GM19452 (cell line): ENCODE data around the gene MYO6.
"Not testable (repeated sequence)": the region's sequence is repeated elsewhere in the genome, so short reads cannot be mapped to it uniquely, and the experiment has no call there.

Source experiments
- ATAC-seq: cut with Tn5 transposase; IDR thresholded peaks from one replicate; pipeline ENCODE4 v1.9.1; 2021; ENCODE audit not compliant: unreplicated experiment

Gene MYO6

GRCh38 chr6:75880305-75880704 lies 131.3 kb downstream of the MYO6 start:
- no peak for ATAC-seq

- ATAC-seq, result no peak
Observed at GRCh38 chr6:75882734-75883133, 133.7 kb downstream of the MYO6 start.

- no peak for ATAC-seq
Observed at GRCh38 chr6:75884822-75885221, 135.8 kb downstream of the MYO6 start.

GRCh38 chr6:75892384-75892783 lies 143.3 kb downstream of the MYO6 start:
- no peak for ATAC-seq

- ATAC-seq, result peak; percentile 62
Observed at GRCh38 chr6:75893058-75893775, 144.2 kb downstream of the MYO6 start.

- no peak for ATAC-seq
Observed at GRCh38 chr6:75893776-75894152, 144.7 kb downstream of the MYO6 start.

- ATAC-seq, result no peak
Observed at GRCh38 chr6:75896526-75896925, 147.5 kb downstream of the MYO6 start.

GRCh38 chr6:75900216-75900615 lies 151.2 kb downstream of the MYO6 start:
- ATAC-seq, result not testable (repeated sequence)

- ATAC-seq, result not testable (repeated sequence)
Observed at GRCh38 chr6:75905129-75905528, 156.1 kb downstream of the MYO6 start.

- no peak for ATAC-seq
Observed at GRCh38 chr6:75906871-75907270, 157.8 kb downstream of the MYO6 start.

- ATAC-seq, result no peak
Observed at GRCh38 chr6:75907444-75907843, 158.4 kb downstream of the MYO6 start.

- ATAC-seq, result no peak
Observed at GRCh38 chr6:75913040-75913439, 164.0 kb downstream of the MYO6 start.

GRCh38 chr6:75922226-75922625 lies 173.2 kb downstream of the MYO6 start:
- no peak for ATAC-seq

- ATAC-seq, result no peak
Observed at GRCh38 chr6:75926293-75927168, 177.5 kb downstream of the MYO6 start.

GRCh38 chr6:75931011-75931680 lies 182.1 kb downstream of the MYO6 start:
- ATAC-seq, result no peak

- no peak for ATAC-seq
Observed at GRCh38 chr6:75932067-75932466, 183.0 kb downstream of the MYO6 start.

- ATAC-seq, result no peak
Observed at GRCh38 chr6:75933387-75933975, 184.4 kb downstream of the MYO6 start.

GRCh38 chr6:75934643-75935472 lies 185.8 kb downstream of the MYO6 start:
- ATAC-seq, result peak; percentile 71

GRCh38 chr6:75935473-75935793 lies 186.4 kb downstream of the MYO6 start:
- ATAC-seq, result no peak

- no peak for ATAC-seq
Observed at GRCh38 chr6:75936682-75937081, 187.6 kb downstream of the MYO6 start.

GRCh38 chr6:75937846-75938245 lies 188.8 kb downstream of the MYO6 start:
- ATAC-seq, result no peak
